Measurements from ENCODE around the gene C20orf204. TPM values are rescaled to one million over a fixed set of nuclear protein-coding genes. Genes with fewer than 3 reads are reported as not detected.
A peak's percentile ranks its signal among the peaks of the same experiment; 100 is the strongest.

The C20orf204 gene
- total and polyA plus RNA-seq, 2 of the 4 experiments (the other 2 are of a cell fraction): 0.09 to 0.18 TPM

DNA sequence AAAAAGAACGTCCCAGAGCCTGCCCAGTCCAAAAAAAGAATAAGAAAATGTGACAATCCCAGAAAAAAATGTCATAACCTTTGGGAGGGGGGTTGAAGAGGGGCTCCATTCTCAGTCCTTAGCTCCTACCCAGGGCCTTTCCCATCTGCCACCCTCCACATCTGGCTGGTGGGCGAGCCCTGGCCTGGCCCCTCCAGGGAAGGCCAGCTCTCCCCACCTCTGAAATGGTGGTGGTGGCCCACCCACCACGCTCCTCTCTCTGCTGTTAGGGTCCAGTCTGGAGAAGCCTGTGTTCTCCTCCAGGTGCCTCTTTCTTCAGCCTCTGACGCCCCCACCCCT is 42.9 kb downstream of the C20orf204 start:
- Histone ChIP-seq H2AK9ac (replicated peaks; ENCODE audit: low read depth, low read length, poor library complexity) (peak overlapping the region; percentile 89), H3K56ac (ENCODE audit: extremely low read depth, insufficient read depth, low read length) (no peak overlapping the region), H3K4me3 (ENCODE audit: insufficient read depth, low read depth, low read length) (peak overlapping the region; percentile 88), H3K27ac (ENCODE audit: insufficient read depth, low read length) (no peak overlapping the region; the same call in 1 of the 2 replicates), H2BK120ac (ENCODE audit: low read depth, low read length) (no peak overlapping the region), H3K9me1 (ENCODE audit: insufficient read depth, low read length) (no peaks in the 10 kb centered on the region), H2AFZ (replicated peaks; ENCODE audit: low read length, poor library complexity) (peak overlapping the region; percentile 93), H3K79me1 (ENCODE audit: low read depth in 1 of 2, low read length in 2 of 2) (peaks cover 6 to 8% of the 10 kb centered on the region in 2 experiments; a peak in 3 of 4 replicates), H3K36me3 (ENCODE audit: control insufficient read depth, insufficient read depth, low read length) (peaks cover 12% of the 10 kb centered on the region; the same call in 1 of the 2 replicates), H3K9ac (ENCODE audit: low read depth, low read length) (peak overlapping the region; percentile 70), H3K23ac (ENCODE audit: low read depth, low read length) (peak overlapping the region; percentile 1; the same call in 1 of the 2 replicates), H4K5ac (ENCODE audit: low read depth, low read length) (no peak overlapping the region), H2BK15ac (ENCODE audit: low read depth, low read length) (no peak overlapping the region), H3K18ac (ENCODE audit: low read depth, low read length) (no peak overlapping the region), H4K91ac (ENCODE audit: insufficient read depth, low read depth, low read length) (no peak overlapping the region; the same call in 1 of the 2 replicates), H4K8ac (ENCODE audit: low read depth in 2 of 2, low read length in 2 of 2) (peak overlapping the region in 1 of 2 experiments; percentile 74; a peak in 3 of 4 replicates), H3K9me3 (ENCODE audit: control insufficient read depth, insufficient read depth, low read length) (no peaks in the 10 kb centered on the region), H3K4me2 (ENCODE audit: low read depth, low read length) (peak overlapping the region; percentile 75), H3K4ac (ENCODE audit: low read depth, low read length) (peak overlapping the region; percentile 70), H2BK20ac (ENCODE audit: low read depth, low read length) (no peak overlapping the region), H2AK5ac (ENCODE audit: low read depth, low read length) (peak overlapping the region; percentile 64), H3K14ac (replicated peaks; ENCODE audit: low read depth, low read length) (peak overlapping the region; percentile 42), H3K4me1 (ENCODE audit: control insufficient read depth, insufficient read depth, low read length) (peaks cover 17% of the 10 kb centered on the region), H2BK5ac (ENCODE audit: low read depth, low read length, poor library complexity, severe bottlenecking) (no peak overlapping the region), H4K20me1 (ENCODE audit: insufficient read depth, low read length) (peaks cover 10% of the 10 kb centered on the region), H3K27me3 (ENCODE audit: control insufficient read depth, insufficient read depth, low read length) (peaks cover 14% of the 10 kb centered on the region)
- in situ Hi-C loops (cut with MboI; ENCODE audit: low sequenced_read_pairs): no loop called here
- DNase-seq: no peak
- WGBS, 2 experiments (ENCODE audit: extremely low coverage in 2 of 2, insufficient read length in 1 of 2): no CpG with 5 or more reads among the region's 4 CpGs
- BruUV-seq (replicated peaks): no TSS peak
- CTCF ChIA-PET: no interaction called here
- TF ChIP-seq NFE2L2 (IDR thresholded peaks at IDR 0.05; ENCODE audit: low read depth, low read length): no peak
- TF ChIP-seq RAD21 (IDR thresholded peaks at IDR 0.05; ENCODE audit: low read length): no peak
- TF ChIP-seq RCOR1 (IDR thresholded peaks at IDR 0.05; ENCODE audit: insufficient replicate concordance, low read length): no peak
- no peak for TF ChIP-seq SMC3 (IDR thresholded peaks at IDR 0.05; ENCODE audit: low read depth, low read length)
- TF ChIP-seq USF2 (IDR thresholded peaks at IDR 0.05; ENCODE audit: low read depth, low read length): no peak
- no peak for TF ChIP-seq RFX5 (IDR thresholded peaks at IDR 0.05; ENCODE audit: low read depth, low read length)
- POLR2A ChIA-PET (ENCODE audit: unreplicated experiment): no interaction called here
- ATAC-seq (ENCODE audit: low read depth): no peak
- intact Hi-C loops (cut with micrococcal nuclease): no loop called here
- dilution Hi-C loops (cut with HindIII; ENCODE audit: low sequenced_read_pairs, unreplicated experiment): no loop called here

Data from IMR-90 (cell line).